Astrocyte (in vitro differentiated cells and primary cell): ENCODE results near the gene RBM19. TPM values are rescaled to one million over a fixed set of nuclear protein-coding genes. Genes with fewer than 3 reads are reported as not detected.

Source experiments
- DNase-seq: peaks from one replicate; pipeline ENCODE4 v3.0.0-alpha.2; 2010; ENCODE audit warnings: low read depth
- FAIRE-seq: peaks from 2 replicates; lab custom pipeline; 2011; peaks lifted over from hg19 to GRCh38; lab: Jason Lieb, UNC
- H2AFZ ChIP-seq: 2 replicates; pipeline ENCODE4 v1.6.0; 2012; ENCODE audit warnings: low read depth, low read length, inconsistent platforms
- H3K27ac ChIP-seq: 2 replicates; pipeline ENCODE4 v1.5.1; 2011; ENCODE audit warnings: low read depth, low read length, inconsistent platforms
- H3K27me3 ChIP-seq: 2 replicates; pipeline ENCODE4 v1.6.0; 2011; ENCODE audit warnings: low read length, inconsistent platforms; ENCODE audit not compliant: insufficient read depth
- H3K36me3 ChIP-seq: 2 replicates; pipeline ENCODE4 v1.5.1; 2011; ENCODE audit warnings: low read length, inconsistent platforms; ENCODE audit not compliant: insufficient read depth
- H3K4me1 ChIP-seq: 2 replicates; pipeline ENCODE4 v1.5.1; 2011; ENCODE audit warnings: low read length, inconsistent platforms; ENCODE audit not compliant: insufficient read depth
- H3K4me2 ChIP-seq: 2 replicates; pipeline ENCODE4 v1.6.0; 2012; ENCODE audit warnings: low read length, inconsistent platforms
- H3K4me3 ChIP-seq: 2 replicates; pipeline ENCODE4 v1.5.1; 2011; ENCODE audit warnings: low read depth, mild to moderate bottlenecking, low read length, inconsistent platforms; ENCODE audit not compliant: insufficient read depth
- H3K79me2 ChIP-seq: 2 replicates; pipeline ENCODE4 v1.6.0; 2012; ENCODE audit warnings: mild to moderate bottlenecking, low read length, inconsistent platforms; ENCODE audit not compliant: insufficient read depth
- H3K9ac ChIP-seq: 2 replicates; pipeline ENCODE4 v1.6.0; 2012; ENCODE audit warnings: mild to moderate bottlenecking, low read length, inconsistent platforms
- H3K9me3 ChIP-seq: 2 replicates; pipeline ENCODE4 v1.5.1; 2012; ENCODE audit warnings: low read depth, mild to moderate bottlenecking, low read length, inconsistent platforms; ENCODE audit not compliant: insufficient read depth
- H4K20me1 ChIP-seq: 2 replicates; pipeline ENCODE4 v1.6.0; 2012; ENCODE audit warnings: low read length, inconsistent platforms; ENCODE audit not compliant: insufficient read depth
- H3K27ac Mint-ChIP-seq: one replicate; pipeline ENCODE4 v1.8.0; 2021; ENCODE audit warnings: mild to moderate bottlenecking, mixed read lengths; ENCODE audit not compliant: unreplicated experiment
- H3K27me3 Mint-ChIP-seq: one replicate; pipeline ENCODE4 v1.8.0; 2021; ENCODE audit warnings: low read depth, mixed read lengths; ENCODE audit not compliant: unreplicated experiment
- H3K36me3 Mint-ChIP-seq: one replicate; pipeline ENCODE4 v1.8.0; 2021; ENCODE audit warnings: low read depth, mixed read lengths; ENCODE audit not compliant: unreplicated experiment
- H3K4me1 Mint-ChIP-seq: one replicate; pipeline ENCODE4 v1.8.0; 2021; ENCODE audit warnings: low read depth, mixed read lengths; ENCODE audit not compliant: unreplicated experiment
- H3K4me3 Mint-ChIP-seq: one replicate; pipeline ENCODE4 v1.8.0; 2021; ENCODE audit warnings: mild to moderate bottlenecking, moderate library complexity, mixed read lengths; ENCODE audit not compliant: unreplicated experiment
- H3K9me3 Mint-ChIP-seq: one replicate; pipeline ENCODE4 v1.8.0; 2021; ENCODE audit warnings: mild to moderate bottlenecking, mixed read lengths; ENCODE audit not compliant: unreplicated experiment
- CTCF ChIP-seq: IDR thresholded peaks from 2 replicates; pipeline ENCODE4 v1.5.1; 2011; ENCODE audit warnings: low read depth, mild to moderate bottlenecking, inconsistent platforms, low read length, moderate library complexity; ENCODE audit not compliant: insufficient read depth
- EZH2 ChIP-seq: IDR thresholded peaks from 2 replicates; pipeline ENCODE4 v1.6.1; 2012; ENCODE audit warnings: mild to moderate bottlenecking, low read length, inconsistent platforms; ENCODE audit not compliant: insufficient read depth
- total RNA-seq: library from RNA; stranded (reverse); gene quantifications from 2 replicates; pipeline ENCODE4 v1.2.1, GENCODE V29; 2021

The RBM19 gene
- total RNA-seq, 1 donor from 2014 or later = 32.3 TPM

- H3K4me3 ChIP-seq = no peak overlapping the region
- peaks cover 20% of the 10 kb centered on the region for H3K27me3 ChIP-seq
- no peaks in the 10 kb centered on the region for H3K4me1 Mint-ChIP-seq
- no peaks in the 10 kb centered on the region for H3K36me3 ChIP-seq
- no peak for TF ChIP-seq EZH2
- no peak for TF ChIP-seq CTCF
- H3K9me3 ChIP-seq = no peaks in the 10 kb centered on the region
- no peak overlapping the region for H3K9ac ChIP-seq
- no peaks in the 10 kb centered on the region for H3K4me1 ChIP-seq
- H3K27ac Mint-ChIP-seq = no peak overlapping the region
- no peak overlapping the region for H3K4me2 ChIP-seq
- no peaks in the 10 kb centered on the region for H4K20me1 ChIP-seq
- peaks cover 3% of the 10 kb centered on the region for H3K36me3 Mint-ChIP-seq
- peaks cover 27% of the 10 kb centered on the region for H3K27me3 Mint-ChIP-seq
- FAIRE-seq = no peak
- no peak overlapping the region for H2AFZ ChIP-seq
- no peaks in the 10 kb centered on the region for H3K9me3 Mint-ChIP-seq
- no peak for DNase-seq
- H3K27ac ChIP-seq = no peak overlapping the region
- no peaks in the 10 kb centered on the region for H3K79me2 ChIP-seq
- H3K4me3 Mint-ChIP-seq = no peak overlapping the region
Observed at GRCh38 chr12:113779774-113780173, 186.4 kb downstream of the RBM19 start.

GRCh38 chr12:113778432-113779132 lies 187.5 kb downstream of the RBM19 start:
- peaks cover 28% of the 10 kb centered on the region for H3K27me3 Mint-ChIP-seq
- no peak overlapping the region for H3K4me2 ChIP-seq
- H3K27me3 ChIP-seq = peaks cover 20% of the 10 kb centered on the region
- H3K4me3 ChIP-seq = no peak overlapping the region
- no peak overlapping the region for H3K4me3 Mint-ChIP-seq
- peaks cover 3% of the 10 kb centered on the region for H3K36me3 Mint-ChIP-seq
- H2AFZ ChIP-seq = no peak overlapping the region
- no peaks in the 10 kb centered on the region for H3K4me1 Mint-ChIP-seq
- no peak overlapping the region for H3K27ac ChIP-seq
- DNase-seq = no peak
- no peak for FAIRE-seq
- H3K79me2 ChIP-seq = no peaks in the 10 kb centered on the region
- no peak for TF ChIP-seq EZH2
- TF ChIP-seq CTCF = no peak
- no peaks in the 10 kb centered on the region for H3K9me3 Mint-ChIP-seq
- no peaks in the 10 kb centered on the region for H3K4me1 ChIP-seq
- no peak overlapping the region for H3K27ac Mint-ChIP-seq
- H3K36me3 ChIP-seq = no peaks in the 10 kb centered on the region
- H3K9me3 ChIP-seq = no peaks in the 10 kb centered on the region
- H4K20me1 ChIP-seq = no peaks in the 10 kb centered on the region
- H3K9ac ChIP-seq = no peak overlapping the region

GRCh38 chr12:113777751-113778150 lies 188.4 kb downstream of the RBM19 start:
- Mint-ChIP-seq H3K4me1 (no peaks in the 10 kb centered on the region), H3K27ac (no peak overlapping the region), H3K9me3 (no peaks in the 10 kb centered on the region), H3K36me3 (peaks cover 3% of the 10 kb centered on the region), H3K27me3 (peaks cover 27% of the 10 kb centered on the region), H3K4me3 (no peak overlapping the region)
- H3K27me3 ChIP-seq = peaks cover 20% of the 10 kb centered on the region
- H2AFZ ChIP-seq = no peak overlapping the region
- no peaks in the 10 kb centered on the region for H3K36me3 ChIP-seq
- H3K4me1 ChIP-seq = no peaks in the 10 kb centered on the region
- TF ChIP-seq CTCF (no peak), EZH2 (no peak)
- DNase-seq = no peak
- no peak overlapping the region for H3K4me2 ChIP-seq
- H3K9ac ChIP-seq = no peak overlapping the region
- no peaks in the 10 kb centered on the region for H4K20me1 ChIP-seq
- H3K9me3 ChIP-seq = no peaks in the 10 kb centered on the region
- no peak overlapping the region for H3K27ac ChIP-seq
- no peak for FAIRE-seq
- H3K79me2 ChIP-seq = no peaks in the 10 kb centered on the region
- no peak overlapping the region for H3K4me3 ChIP-seq
